HepG2 (cell line): ENCODE data around the gene MCM6. TPM values are rescaled to one million over a fixed set of nuclear protein-coding genes. Genes with fewer than 3 reads are reported as not detected.

Experiments
- ATAC-seq: fragments of 200-7000 bp; cut with Tn5 transposase; 3 replicates; pipeline ENCODE4 v1.9.1; 2020; ENCODE audit warnings: mild to moderate bottlenecking, moderate library complexity
- BruUV-seq: library from RNA; stranded (reverse); fragments of 400-500 nt; replicated peaks from 2 replicates; lab custom pipeline; 2021; lab: Mats Ljungman, UMichigan
- CTCF ChIA-PET: fragments of 300-600 bp; formaldehyde crosslinking; extraction: SDS; loops from one replicate; lab custom pipeline; 2021; ENCODE audit warnings: low total read pairs, inconsistent platforms, low intra/inter-chr PET ratio; lab: Yijun Ruan, JAX
- POLR2A ChIA-PET: fragments of 350-600 bp; sonication (Branson Sonifier 250); formaldehyde crosslinking; loops from one replicate; lab custom pipeline; 2020; ENCODE audit warnings: antibody characterized with exemption, inconsistent platforms; lab: Yijun Ruan, JAX
- DNase-seq: peaks from one replicate; pipeline ENCODE4 v3.0.0-alpha.2; 2015; ENCODE audit warnings: low spot score
- FAIRE-seq: peaks from 3 replicates; lab custom pipeline; 2011; peaks lifted over from hg19 to GRCh38; lab: Jason Lieb, UNC
- H2AFZ ChIP-seq: one replicate; pipeline ENCODE4 v1.6.1; 2011; ENCODE audit warnings: low read length, inconsistent platforms
- H3K27ac ChIP-seq: fragments of 300-600 bp; 3 replicates; pipeline ENCODE4 v1.8.0; 2011; ENCODE audit warnings: mixed run types, mild to moderate bottlenecking, mixed read lengths, low read length, inconsistent platforms; ENCODE audit not compliant: insufficient read depth; ENCODE audit errors: extremely low read length
- H3K27me3 ChIP-seq, 2 experiments: fragments of 200-600 bp in 1 of 2; 2 replicates in 1 of 2; 3 replicates in 1 of 2; pipeline versions ENCODE4 v1.6.0 to v1.8.0; 2011; ENCODE audit warnings: low read length in 2 of 2, mild to moderate bottlenecking in 2 of 2, moderate library complexity in 2 of 2, inconsistent platforms in 1 of 2; ENCODE audit not compliant: insufficient read depth in 2 of 2, control insufficient read depth in 1 of 2
- H3K36me3 ChIP-seq, 2 experiments: fragments of 200-600 bp in 1 of 2; replicated peaks in 1 of 2; 2 replicates in 1 of 2; 3 replicates in 1 of 2; pipeline versions ENCODE4 v1.5.1 to v1.8.0; 2011; ENCODE audit warnings: low read length in 2 of 2, inconsistent platforms in 1 of 2; ENCODE audit not compliant: insufficient read depth in 2 of 2, control insufficient read depth in 1 of 2
- H3K4me1 ChIP-seq: 2 replicates; pipeline ENCODE4 v1.5.1; 2012; ENCODE audit warnings: low read length, inconsistent platforms; ENCODE audit not compliant: insufficient read depth
- H3K4me2 ChIP-seq: 2 replicates; pipeline ENCODE4 v1.6.0; 2011; ENCODE audit warnings: low read depth, low read length, inconsistent platforms
- H3K4me3 ChIP-seq, 3 experiments: fragments of 200-600 bp in 1 of 3; sonication (generic), shearing (Covaris generic) in 1 of 3; replicated peaks in 1 of 3; 2 replicates each; pipeline ENCODE4 v1.5.1; 2011 to 2016; ENCODE audit warnings: low read length in 3 of 3, inconsistent platforms in 2 of 3, low read depth in 2 of 3, mild to moderate bottlenecking in 2 of 3, control low read depth in 1 of 3, mixed read lengths in 1 of 3; ENCODE audit not compliant: insufficient read depth in 1 of 3
- H3K79me2 ChIP-seq: one replicate; pipeline ENCODE4 v1.6.1; 2011; ENCODE audit warnings: low read length, inconsistent platforms; ENCODE audit not compliant: insufficient read depth
- H3K9ac ChIP-seq: 2 replicates; pipeline ENCODE4 v1.6.0; 2011; ENCODE audit warnings: mild to moderate bottlenecking, low read depth, low read length, inconsistent platforms; ENCODE audit not compliant: insufficient read depth
- H3K9me3 ChIP-seq: 2 replicates; pipeline ENCODE4 v1.5.1; 2012; ENCODE audit warnings: mild to moderate bottlenecking, low read length
- H4K20me1 ChIP-seq: 2 replicates; pipeline ENCODE4 v1.6.0; 2011; ENCODE audit warnings: inconsistent platforms, mild to moderate bottlenecking, low read length, moderate library complexity; ENCODE audit not compliant: insufficient read depth
- BORCS8-MEF2B ChIP-seq: sonication (generic); formaldehyde crosslinking; IDR thresholded peaks from 2 replicates; pipeline ENCODE4 v1.8.0; 2022; ENCODE audit warnings: mild to moderate bottlenecking, missing genetic modification reagents
- CHCHD3 ChIP-seq: sonication (generic); formaldehyde crosslinking; IDR thresholded peaks from 2 replicates; pipeline ENCODE4 v1.8.0; 2022; ENCODE audit warnings: mild to moderate bottlenecking, missing genetic modification reagents, moderate library complexity
- FIP1L1 ChIP-seq: fragments of 200-400 bp; formaldehyde crosslinking; IDR thresholded peaks from 2 replicates; pipeline ENCODE4 v1.6.1; 2018; ENCODE audit warnings: low read depth, mild to moderate bottlenecking, low read length, moderate library complexity, borderline replicate concordance; ENCODE audit not compliant: insufficient read depth
- FOSL1 ChIP-seq: sonication (generic); formaldehyde crosslinking; IDR thresholded peaks from 2 replicates; pipeline ENCODE4 v1.9.0; 2021; ENCODE audit warnings: missing genetic modification reagents, borderline replicate concordance
- IKZF1 ChIP-seq: fragments of 450-650 bp; IDR thresholded peaks from 2 replicates; pipeline ENCODE4 v1.7.1; 2016
- MEF2D ChIP-seq: sonication (generic); formaldehyde crosslinking; IDR thresholded peaks from 2 replicates; pipeline ENCODE4 v1.5.1; 2020; ENCODE audit warnings: mild to moderate bottlenecking, missing genetic modification reagents
- NR2C2 ChIP-seq: sonication (generic); formaldehyde crosslinking; IDR thresholded peaks from 2 replicates; pipeline ENCODE4 v1.4.0; 2020; ENCODE audit warnings: missing genetic modification reagents, mild to moderate bottlenecking, moderate library complexity, borderline replicate concordance
- PAX8 ChIP-seq: sonication (generic); formaldehyde crosslinking; IDR thresholded peaks from 2 replicates; pipeline ENCODE4 v1.8.0; 2022; ENCODE audit warnings: mild to moderate bottlenecking, missing genetic modification reagents, borderline replicate concordance
- RELA ChIP-seq: sonication (generic); formaldehyde crosslinking; IDR thresholded peaks from 2 replicates; pipeline ENCODE4 v1.4.0; 2020; ENCODE audit warnings: missing genetic modification reagents
- RFX3 ChIP-seq: IDR thresholded peaks from 2 replicates; pipeline ENCODE4 v1.6.1; 2016; ENCODE audit warnings: missing biosample characterization, missing genetic modification reagents
- SIX1 ChIP-seq: sonication (generic); formaldehyde crosslinking; IDR thresholded peaks from 2 replicates; pipeline ENCODE4 v1.4.0; 2020; ENCODE audit warnings: missing genetic modification reagents, borderline replicate concordance
- THAP9 ChIP-seq: sonication (generic); formaldehyde crosslinking; IDR thresholded peaks from 2 replicates; pipeline ENCODE4; 2020; ENCODE audit warnings: missing genetic modification reagents, mild to moderate bottlenecking, borderline replicate concordance
- ZBTB43 ChIP-seq: sonication (generic); formaldehyde crosslinking; conservative IDR thresholded peaks from 2 replicates; pipeline ENCODE4 v1.4.0; 2020; ENCODE audit warnings: missing genetic modification reagents
- ZBTB7A ChIP-seq: sonication (generic); formaldehyde crosslinking; IDR thresholded peaks from 2 replicates; pipeline ENCODE4 v1.8.0; 2022; ENCODE audit warnings: mild to moderate bottlenecking, missing genetic modification reagents
- ZNF749 ChIP-seq: sonication (generic); formaldehyde crosslinking; IDR thresholded peaks from 2 replicates; pipeline ENCODE4 v1.8.0; 2022; ENCODE audit warnings: mild to moderate bottlenecking, missing genetic modification reagents, moderate library complexity, borderline replicate concordance
- WGBS: methylation state at CpG from one replicate; pipeline ENCODE4 v1.1.6; 2017; ENCODE audit warnings: low lambda C conversion rate; 5-methylcytosine and 5-hydroxymethylcytosine counted together
- in situ Hi-C: cut with HindIII; loops from 2 replicates; pipeline ENCODE4 v1.10.0; 2017; ENCODE audit warnings: low pct_unique_long_range_greater_than_20kb; ENCODE audit not compliant: extremely low pct_ligation_motif_present
- intact Hi-C: fragments of 100-400 bp; cut with micrococcal nuclease; formaldehyde crosslinking; loops from one replicate; pipeline ENCODE4 v1.10.0; 2022; ENCODE audit not compliant: unreplicated experiment
- polyA plus RNA-seq, 8 experiments: library from polyadenylated mRNA; depleted of rRNA in 3 of 8; stranded (reverse) in 7 of 8; unstranded in 1 of 8; fragments of >200 nt; fragmentation: Illumina TruSeq in 4 of 8; extraction: Trizol in 4 of 8; gene quantifications; 2 replicates each; pipeline versions ENCODE4 v1.2.1 to v1.2.3, GENCODE V29; 2011 to 2016; ENCODE audit warnings: low read depth in 4 of 8, missing spikeins in 1 of 8, mixed read lengths in 1 of 8; ENCODE audit not compliant: insufficient read depth in 1 of 8
- total RNA-seq, 5 experiments: library from RNA; depleted of rRNA; stranded (reverse); fragments of >200 nt; fragmentation: Illumina TruSeq; extraction: Trizol; gene quantifications; 2 replicates each; pipeline ENCODE4 v1.2.3, GENCODE V29; 2016; ENCODE audit warnings: low read depth in 1 of 5

Gene MCM6
- total and polyA plus RNA-seq, 2 of the 13 experiments (the other 11 are each of a cell fraction or from before 2014, with no cell fraction given): 9.7 to 18.7 TPM

- no peak for FAIRE-seq
- H3K9ac ChIP-seq: no peak overlapping the region
- no peak overlapping the region for H3K27ac ChIP-seq
- no peaks in the 10 kb centered on the region; a peak in 1 of 5 replicates for H3K36me3 ChIP-seq
- no peaks in the 10 kb centered on the region for H3K9me3 ChIP-seq
- no peak overlapping the region for H2AFZ ChIP-seq
- TF ChIP-seq ZBTB7A (no peak), ZNF749 (CRISPR knock-in tag) (no peak), SIX1 (CRISPR knock-in tag) (no peak), FIP1L1 (no peak), NR2C2 (no peak), RFX3 (no peak), BORCS8-MEF2B (no peak), IKZF1 (no peak), RELA (CRISPR knock-in tag) (no peak), THAP9 (CRISPR knock-in tag) (no peak), MEF2D (CRISPR knock-in tag) (no peak), FOSL1 (CRISPR knock-in tag) (no peak), ZBTB43 (no peak), PAX8 (no peak), CHCHD3 (CRISPR knock-in tag) (no peak)
- TF ChIP-seq, all 625 proteins: peak for 0
- peak; percentile 54; the same call in 2 of the 3 replicates for ATAC-seq
- intact Hi-C loops (no loop called here), in situ Hi-C loops (no loop called here)
- no peak overlapping the region for H3K4me2 ChIP-seq
- no peak for DNase-seq
- no peaks in the 10 kb centered on the region for H4K20me1 ChIP-seq
- BruUV-seq: no TSS peak
- 59% methylated on average over 3 of the region's 3 CpGs for WGBS
- peaks cover 1% of the 10 kb centered on the region; the same call in 1 of the 2 replicates for H3K4me1 ChIP-seq
- H3K79me2 ChIP-seq: no peaks in the 10 kb centered on the region
- no peaks in the 10 kb centered on the region for H3K27me3 ChIP-seq
- POLR2A ChIA-PET: no interaction called here
- H3K4me3 ChIP-seq: no peak overlapping the region
- CTCF ChIA-PET: no interaction called here
These were observed 31.0 kb downstream of the MCM6 start for GRCh38 chr2:135845257-135845656.
